ENCODE results near the gene PSMD2.
A peak's percentile ranks its signal among the peaks of the same experiment; 100 is the strongest.

PSMD2 gene

GRCh38 chr3:184298759-184299487 is at the start of gene PSMD2:
Gene PSMD2 (plus strand): TSS chr3:184299241. CDS start chr3:184299267, 26 bp downstream.
- peaks cover 24% of the 10 kb centered on the region for H3K36me3 Mint-ChIP-seq
- peak within 1 kb of the TSS; percentile 78 for H3K27ac Mint-ChIP-seq
- no peaks in the 10 kb centered on the region for H3K9me3 Mint-ChIP-seq
- H3K4me3 Mint-ChIP-seq: peak within 1 kb of the TSS; percentile 94
- no peaks in the 10 kb centered on the region for H3K27me3 Mint-ChIP-seq
- peaks cover 17% of the 10 kb centered on the region for H3K4me1 Mint-ChIP-seq
- ATAC-seq: peak; percentile 98

DNA sequence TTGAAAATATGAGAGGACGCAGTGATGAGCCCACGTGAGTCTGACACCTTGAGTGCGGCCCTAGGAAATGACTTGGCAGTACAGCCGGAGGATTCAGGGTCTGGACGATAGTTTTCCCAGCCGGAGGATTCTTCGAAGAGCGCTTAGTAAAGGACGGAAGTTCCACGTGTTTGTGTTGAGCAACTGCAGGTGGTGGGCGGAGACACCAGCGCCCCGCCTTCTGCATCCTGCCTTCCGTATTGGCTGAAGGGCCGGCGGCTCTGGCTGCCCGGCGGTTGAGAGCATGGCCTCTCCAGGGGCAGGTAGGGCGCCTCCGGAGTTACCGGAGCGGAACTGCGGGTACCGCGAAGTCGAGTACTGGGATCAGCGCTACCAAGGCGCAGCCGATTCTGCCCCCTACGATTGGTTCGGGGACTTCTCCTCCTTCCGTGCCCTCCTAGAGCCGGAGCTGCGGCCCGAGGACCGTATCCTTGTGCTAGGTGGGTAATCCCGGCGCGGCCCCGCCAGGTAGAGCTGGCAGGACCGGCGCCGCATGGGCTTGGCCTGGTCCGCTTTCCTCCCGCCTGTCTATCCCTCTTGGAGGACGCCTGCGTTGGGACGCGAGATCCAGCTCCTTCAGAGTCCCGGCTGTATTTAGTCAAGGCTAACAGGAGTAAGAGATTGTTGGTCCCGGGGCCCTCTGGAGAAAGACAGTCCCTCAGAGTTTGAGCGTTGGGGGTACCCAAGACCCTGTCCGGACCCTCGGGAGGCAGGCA is 49.5 kb upstream of the PSMD2 start, which contains the start of gene EEF1AKMT4:
TSS of gene EEF1AKMT4 (plus strand) at position 261 of the 755 bp plus-strand sequence. CDS start at position 284, 23 bp downstream.
- Mint-ChIP-seq H3K27ac (peak within 1 kb of the TSS; percentile 100), H3K27me3 (no peaks in the 10 kb centered on the region)
- peak; percentile 97 for ATAC-seq

DNA sequence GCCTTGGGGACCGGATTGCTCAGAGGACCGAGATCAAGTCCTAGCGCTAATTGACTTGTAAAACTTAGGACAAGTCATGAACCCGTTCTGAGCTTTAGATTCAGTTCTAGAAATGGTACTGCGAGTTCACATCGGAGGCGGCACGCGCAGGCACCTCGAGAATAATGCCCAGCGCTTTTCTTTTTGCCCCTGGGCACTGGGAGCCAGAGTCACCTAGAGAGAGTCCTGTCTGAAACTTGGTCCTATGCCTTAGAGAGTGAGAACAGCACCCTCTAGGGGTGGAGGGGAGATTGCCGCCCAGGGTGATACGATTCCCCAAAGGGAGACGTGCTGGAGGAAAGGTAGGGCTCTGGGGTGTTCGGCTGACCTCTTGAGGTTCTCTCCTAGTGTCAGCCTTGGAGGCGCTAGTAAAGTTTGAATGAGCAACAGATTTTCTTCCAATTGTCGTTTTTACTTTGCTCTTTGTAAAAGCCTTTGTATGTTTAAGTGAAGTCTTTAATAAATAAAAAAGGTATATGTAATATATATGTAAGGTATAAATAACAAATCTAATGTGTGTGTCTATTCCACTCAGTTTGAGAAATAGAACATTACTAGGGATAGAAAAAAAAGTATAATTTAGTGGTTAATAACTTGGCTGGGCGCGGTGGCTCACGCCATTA is 48.7 kb upstream of the PSMD2 start:
- ATAC-seq: peak; percentile 85
- peak overlapping the region; percentile 98 for H3K4me3 Mint-ChIP-seq
- peak overlapping the region; percentile 100 for H3K27ac Mint-ChIP-seq
- peaks cover 34% of the 10 kb centered on the region for H3K4me1 Mint-ChIP-seq
- H3K27me3 Mint-ChIP-seq: no peaks in the 10 kb centered on the region
- H3K36me3 Mint-ChIP-seq: peaks cover 7% of the 10 kb centered on the region
- no peaks in the 10 kb centered on the region for H3K9me3 Mint-ChIP-seq

More for the DNA sequence above, 49.5 kb upstream of the PSMD2 start, which contains the start of gene EEF1AKMT4:
- peaks cover 34% of the 10 kb centered on the region for H3K4me1 Mint-ChIP-seq
- H3K36me3 Mint-ChIP-seq: peaks cover 14% of the 10 kb centered on the region
- peak within 1 kb of the TSS; percentile 98 for H3K4me3 Mint-ChIP-seq
- H3K9me3 Mint-ChIP-seq: no peaks in the 10 kb centered on the region

- Mint-ChIP-seq H3K27me3 (peaks cover 19% of the 10 kb centered on the region), H3K36me3 (peaks cover 20% of the 10 kb centered on the region), H3K4me3 (no peak overlapping the region), H3K4me1 (peaks cover 6% of the 10 kb centered on the region), H3K27ac (no peak overlapping the region), H3K9me3 (no peaks in the 10 kb centered on the region)
- no peak for ATAC-seq
Measured at GRCh38 chr3:184255291-184256039, 43.6 kb upstream of the PSMD2 start.

- no peak overlapping the region for H3K27ac Mint-ChIP-seq
- H3K9me3 Mint-ChIP-seq: no peaks in the 10 kb centered on the region
Measured at GRCh38 chr3:184257083-184257915, 41.7 kb upstream of the PSMD2 start.

DNA sequence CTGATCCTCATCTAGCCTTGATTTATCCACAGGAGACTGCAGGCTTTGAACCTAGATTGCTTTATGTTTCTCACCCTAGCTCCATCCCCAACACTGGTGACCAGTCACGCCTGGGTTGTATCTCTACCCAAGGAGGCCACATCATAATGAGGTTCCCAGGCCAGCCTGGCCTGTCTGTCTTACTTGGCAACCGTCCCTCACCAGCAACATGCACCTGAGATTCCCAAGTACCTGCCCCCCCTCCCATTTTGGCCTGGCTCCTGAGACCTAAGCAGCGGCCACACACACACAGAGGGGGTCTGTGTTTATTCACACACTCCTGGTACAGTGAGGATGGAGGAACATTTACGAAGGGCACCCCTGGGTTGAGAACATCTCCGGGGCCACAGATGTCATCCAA is 40.1 kb upstream of the PSMD2 start:
- ATAC-seq: no peak
- no peak overlapping the region for H3K27ac Mint-ChIP-seq
- H3K27me3 Mint-ChIP-seq: peaks cover 47% of the 10 kb centered on the region
- peak overlapping the region; percentile 63 for H3K4me3 Mint-ChIP-seq
- peaks cover 18% of the 10 kb centered on the region for H3K4me1 Mint-ChIP-seq
- peaks cover 20% of the 10 kb centered on the region for H3K36me3 Mint-ChIP-seq
- H3K9me3 Mint-ChIP-seq: no peaks in the 10 kb centered on the region

More at GRCh38 chr3:184257083-184257915, 41.7 kb upstream of the PSMD2 start:
- peaks cover 20% of the 10 kb centered on the region for H3K36me3 Mint-ChIP-seq
- peaks cover 17% of the 10 kb centered on the region for H3K4me1 Mint-ChIP-seq
- H3K27me3 Mint-ChIP-seq: peaks cover 34% of the 10 kb centered on the region
- no peak for ATAC-seq
- no peak overlapping the region for H3K4me3 Mint-ChIP-seq

GRCh38 chr3:184259396-184259877 is 39.6 kb upstream of the PSMD2 start:
- ATAC-seq: no peak
- Mint-ChIP-seq H3K4me3 (peak overlapping the region; percentile 63), H3K27me3 (peaks cover 47% of the 10 kb centered on the region), H3K9me3 (no peaks in the 10 kb centered on the region), H3K4me1 (peaks cover 18% of the 10 kb centered on the region), H3K36me3 (peaks cover 20% of the 10 kb centered on the region), H3K27ac (no peak overlapping the region)

DNA sequence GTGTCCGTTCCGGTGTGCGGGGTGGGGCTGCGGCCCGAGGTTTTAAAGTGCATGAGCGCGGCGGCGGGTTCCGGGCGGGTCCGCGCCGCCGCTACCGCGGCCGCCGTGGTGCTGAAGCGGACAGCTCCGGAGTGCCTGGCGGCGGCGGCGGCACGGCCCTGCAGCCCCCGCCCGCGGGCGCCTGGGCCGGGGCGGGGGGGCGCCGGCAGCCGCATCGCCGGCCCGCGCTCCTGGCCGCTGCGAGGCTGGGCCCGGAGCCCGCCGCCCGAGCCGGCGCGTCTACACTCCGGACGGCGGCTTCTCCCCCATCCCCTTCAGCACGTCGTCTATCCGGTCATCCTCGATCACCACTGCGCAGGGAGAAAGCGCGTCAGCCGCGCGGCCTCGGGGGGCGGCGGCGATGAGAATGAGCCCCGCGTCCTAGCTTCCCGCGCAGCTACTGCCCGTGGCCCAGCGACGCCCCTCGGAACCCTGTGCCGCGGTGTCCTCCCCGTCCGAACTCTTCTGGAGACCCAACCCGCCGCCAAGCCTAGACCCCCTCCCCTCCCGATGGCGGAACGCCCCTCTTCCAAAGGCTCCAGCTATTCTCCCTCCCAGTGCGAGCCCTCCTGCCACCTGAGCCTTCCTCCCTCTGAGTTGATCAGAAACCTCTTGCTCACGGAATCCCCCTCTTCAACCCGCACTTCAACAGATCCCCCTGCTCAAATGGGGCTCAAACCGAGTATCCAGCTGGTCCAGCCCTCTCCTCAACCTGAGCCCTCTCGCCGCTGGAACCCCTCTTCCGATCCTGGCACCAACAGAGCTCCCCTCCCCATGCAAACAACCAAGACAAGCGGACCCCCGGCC is 38.9 kb upstream of the PSMD2 start:
- H3K9me3 Mint-ChIP-seq: no peaks in the 10 kb centered on the region
- peak overlapping the region; percentile 51 for H3K4me3 Mint-ChIP-seq
- peak; percentile 63 for ATAC-seq
- H3K27me3 Mint-ChIP-seq: peaks cover 47% of the 10 kb centered on the region
- peaks cover 18% of the 10 kb centered on the region for H3K4me1 Mint-ChIP-seq
- H3K27ac Mint-ChIP-seq: no peak overlapping the region
- peaks cover 20% of the 10 kb centered on the region for H3K36me3 Mint-ChIP-seq

GRCh38 chr3:184260724-184261269 is 38.2 kb upstream of the PSMD2 start:
- Mint-ChIP-seq H3K27me3 (peaks cover 48% of the 10 kb centered on the region), H3K9me3 (no peaks in the 10 kb centered on the region), H3K4me1 (peaks cover 18% of the 10 kb centered on the region), H3K27ac (no peak overlapping the region), H3K36me3 (peaks cover 20% of the 10 kb centered on the region), H3K4me3 (peak overlapping the region; percentile 55)
- ATAC-seq: no peak

DNA sequence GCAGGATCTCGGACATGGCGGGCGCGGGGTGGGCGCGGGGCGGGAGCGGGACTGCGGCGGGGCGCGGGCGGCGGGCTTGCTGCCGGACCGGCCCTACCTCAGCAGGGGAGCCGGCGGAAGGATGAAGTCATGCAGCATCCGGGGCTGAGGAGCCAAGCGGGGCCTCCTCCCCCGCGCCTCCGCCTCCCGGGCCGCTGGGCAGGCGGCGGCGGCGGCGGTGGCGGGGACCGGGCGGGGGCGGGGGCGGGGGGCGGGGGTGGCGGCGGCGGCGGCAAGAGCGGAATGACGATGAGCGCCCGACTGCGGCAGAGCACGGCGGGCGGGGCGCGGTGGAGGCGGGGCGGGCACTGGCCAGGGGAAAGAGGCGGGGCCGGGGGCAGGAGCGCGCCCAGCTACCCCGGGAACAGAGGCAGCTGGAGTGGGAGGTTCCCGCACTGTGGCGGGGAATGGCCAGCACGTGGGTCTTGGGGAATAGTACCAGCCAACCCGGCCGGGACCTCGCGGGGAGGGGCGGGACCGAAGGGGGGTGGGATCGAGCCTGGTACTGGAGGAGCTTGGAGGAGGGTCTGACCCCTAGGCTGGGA is 37.7 kb upstream of the PSMD2 start, which contains the start of gene CAMK2N2:
TSS of gene CAMK2N2 (minus strand) at position 284 of the 584 bp plus-strand sequence. CDS start at position 16, 268 bp downstream.
- Mint-ChIP-seq H3K27ac (no peak within 1 kb of the TSS), H3K4me1 (peaks cover 18% of the 10 kb centered on the region), H3K9me3 (no peaks in the 10 kb centered on the region), H3K4me3 (peak within 1 kb of the TSS; percentile 55), H3K27me3 (peaks cover 54% of the 10 kb centered on the region), H3K36me3 (peaks cover 20% of the 10 kb centered on the region)
- peak; percentile 68 for ATAC-seq

- Mint-ChIP-seq H3K4me3 (peak overlapping the region; percentile 55), H3K27ac (no peak overlapping the region), H3K9me3 (peaks cover under 1% of the 10 kb centered on the region), H3K27me3 (peaks cover 61% of the 10 kb centered on the region), H3K36me3 (peaks cover 21% of the 10 kb centered on the region), H3K4me1 (peaks cover 18% of the 10 kb centered on the region)
- ATAC-seq: peak; percentile 22
Measured at GRCh38 chr3:184261854-184262763, 36.9 kb upstream of the PSMD2 start.

DNA sequence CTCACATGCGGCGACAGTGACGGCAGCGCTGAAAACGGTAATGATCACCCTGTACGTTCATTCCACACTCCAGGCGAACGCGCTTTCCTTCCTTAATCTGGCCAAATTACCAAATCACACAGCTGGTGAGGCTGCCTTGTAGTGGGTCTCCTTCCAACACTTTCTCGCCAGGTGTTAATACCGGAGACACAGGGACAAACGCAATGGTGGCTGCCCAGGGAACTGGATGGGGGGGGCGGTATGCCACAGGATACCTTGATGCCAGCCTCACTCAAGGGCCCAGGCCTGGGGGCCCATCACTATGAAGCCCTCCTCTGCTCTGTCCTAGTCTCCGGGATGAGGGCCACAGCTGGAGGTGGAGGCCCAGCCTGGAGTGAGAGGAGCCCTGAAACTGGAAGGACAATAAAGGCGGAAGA is 36.3 kb upstream of the PSMD2 start:
- no peak for ATAC-seq
- Mint-ChIP-seq H3K27me3 (peaks cover 68% of the 10 kb centered on the region), H3K4me3 (peak overlapping the region; percentile 38), H3K36me3 (peaks cover 19% of the 10 kb centered on the region), H3K27ac (no peak overlapping the region), H3K4me1 (peaks cover 18% of the 10 kb centered on the region), H3K9me3 (peaks cover 5% of the 10 kb centered on the region)
